Inflammatory macrophage (primary cell): ENCODE measurements around the gene MYO1B.

Experiments used
- DNase-seq, 2 donors: peaks; one replicate each; pipeline ENCODE4 v3.0.0-alpha.2; 2020 to 2022

MYO1B gene

DNA sequence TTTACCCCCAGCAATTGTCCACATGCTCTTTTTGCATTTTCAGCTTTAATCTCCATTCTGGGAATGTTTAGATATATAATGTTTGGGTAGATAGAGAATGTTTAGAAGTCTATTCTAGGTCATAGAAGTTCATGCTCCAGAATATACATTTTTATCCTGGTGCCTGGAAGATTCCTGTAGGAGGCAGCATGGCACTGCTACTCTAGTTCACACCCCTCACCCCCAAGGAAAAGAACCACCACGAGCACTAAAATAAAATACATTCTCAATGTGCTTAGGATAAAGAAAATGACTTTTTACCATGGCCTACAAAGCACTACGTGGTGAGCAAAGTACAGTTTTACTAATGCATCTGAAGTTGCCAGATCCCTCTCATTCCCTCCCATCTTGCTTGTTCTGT is 53.8 kb downstream of the MYO1B start:
- DNase-seq = no peak

DNA sequence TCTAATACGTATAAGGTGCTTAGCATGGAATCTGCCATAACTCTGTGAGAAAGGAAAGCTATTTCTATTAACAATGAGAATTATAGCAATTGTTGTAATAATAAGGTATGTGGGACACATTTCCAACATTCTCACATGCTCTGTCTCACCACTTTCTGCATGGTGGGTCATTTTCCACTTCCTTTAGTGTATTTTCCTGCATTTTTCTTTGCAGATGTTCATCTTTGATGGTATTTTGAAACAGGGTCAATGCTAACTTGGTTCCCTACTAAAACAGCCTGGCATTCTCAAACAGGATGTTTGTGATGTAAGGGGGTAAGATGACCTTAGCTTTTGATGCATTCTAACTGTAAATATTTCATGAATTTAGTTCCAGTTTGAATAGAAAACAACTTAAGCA is 54.7 kb downstream of the MYO1B start:
- DNase-seq = no peak

DNA sequence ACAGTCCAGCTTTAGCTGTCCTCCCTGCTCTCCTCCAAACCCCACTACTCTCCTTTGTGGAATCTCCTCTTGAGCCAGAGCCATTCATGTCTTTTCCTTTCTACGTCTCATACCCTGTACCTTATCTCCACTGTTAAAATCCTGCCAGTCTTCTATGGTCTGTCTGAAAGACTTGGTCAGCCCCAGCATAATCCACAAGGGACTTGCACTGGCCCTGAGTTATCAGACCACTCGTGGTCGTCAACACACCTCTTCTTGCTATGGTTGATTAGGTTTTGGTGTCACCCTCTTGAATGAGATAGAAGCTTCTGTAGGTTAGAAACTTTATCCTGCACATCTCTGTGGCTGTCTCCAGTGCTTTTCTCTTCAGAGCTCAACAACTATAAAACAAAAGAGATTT is 56.8 kb downstream of the MYO1B start:
- no peak for DNase-seq

DNA sequence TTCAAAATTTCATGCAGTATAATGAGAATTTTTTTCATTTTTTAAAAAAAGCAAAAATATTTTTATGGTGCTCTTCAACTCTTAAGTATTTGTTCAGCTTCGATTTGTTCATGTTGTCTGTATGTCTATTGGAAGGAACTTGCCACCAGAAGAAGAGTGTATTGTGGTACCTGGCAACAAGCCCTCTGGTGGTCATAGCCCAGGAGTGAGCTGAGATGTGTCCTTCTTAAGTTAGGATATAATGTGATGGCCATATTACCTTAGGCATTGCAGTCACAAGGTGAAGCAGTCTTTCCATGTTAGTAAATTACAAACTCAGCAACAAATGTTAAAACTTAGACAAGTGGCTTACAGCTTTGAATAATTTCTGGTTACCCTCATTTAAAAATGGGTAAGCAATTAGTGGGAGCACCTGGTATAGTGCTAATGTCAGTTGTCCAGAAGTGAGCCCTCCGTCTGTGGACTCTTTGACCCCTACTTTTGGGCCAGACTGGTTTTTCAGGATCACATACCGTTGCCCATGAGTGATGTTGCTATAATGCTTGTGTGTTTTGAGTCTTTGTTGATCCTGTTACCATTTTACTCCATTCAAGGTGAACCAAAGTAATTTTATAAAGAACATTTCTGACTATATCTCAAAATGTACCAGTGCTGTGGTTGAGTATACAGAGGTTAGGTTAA is 57.4 kb downstream of the MYO1B start:
- DNase-seq = no peak

DNA sequence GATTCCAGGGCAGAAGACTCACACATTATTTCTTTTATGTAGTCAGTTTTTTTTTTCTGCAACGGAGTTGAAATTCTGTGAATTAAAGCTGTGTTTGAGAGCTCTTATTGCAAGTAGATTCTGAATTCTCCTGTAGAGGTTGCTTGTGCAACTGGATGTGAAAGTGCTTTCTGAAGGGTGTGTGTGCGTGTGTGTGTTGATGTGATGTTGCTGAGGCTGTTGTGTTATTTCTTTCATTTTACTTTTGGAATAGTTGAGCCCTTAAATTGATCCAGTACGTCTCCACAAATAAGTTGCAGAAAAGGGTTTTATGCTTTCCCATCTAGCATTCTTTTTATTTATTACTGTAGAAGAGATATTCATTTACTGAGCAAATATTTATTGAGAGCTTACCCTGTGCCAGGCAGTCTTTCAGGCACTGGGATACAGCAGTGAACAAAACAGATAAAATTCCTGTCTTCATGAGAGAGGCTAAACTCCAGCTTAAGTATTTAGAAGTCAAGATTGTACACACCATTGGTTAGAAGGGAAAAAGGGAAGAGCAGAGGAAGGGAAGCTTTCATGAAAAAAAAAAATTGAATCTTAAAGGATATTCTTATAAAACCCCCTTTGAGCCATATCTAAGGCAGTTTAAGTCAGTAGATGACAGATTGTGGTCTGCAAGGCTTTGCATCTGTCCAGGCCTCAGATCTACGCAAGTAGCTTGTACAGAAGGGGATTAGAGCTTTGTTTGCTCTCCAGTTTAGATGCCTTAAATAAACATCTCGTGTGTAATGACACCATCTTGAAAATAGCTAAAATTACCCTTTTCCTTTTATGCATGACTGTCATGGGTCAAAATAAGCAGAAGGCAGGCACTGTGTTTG is 58.2 kb downstream of the MYO1B start:
- no peak for DNase-seq

DNA sequence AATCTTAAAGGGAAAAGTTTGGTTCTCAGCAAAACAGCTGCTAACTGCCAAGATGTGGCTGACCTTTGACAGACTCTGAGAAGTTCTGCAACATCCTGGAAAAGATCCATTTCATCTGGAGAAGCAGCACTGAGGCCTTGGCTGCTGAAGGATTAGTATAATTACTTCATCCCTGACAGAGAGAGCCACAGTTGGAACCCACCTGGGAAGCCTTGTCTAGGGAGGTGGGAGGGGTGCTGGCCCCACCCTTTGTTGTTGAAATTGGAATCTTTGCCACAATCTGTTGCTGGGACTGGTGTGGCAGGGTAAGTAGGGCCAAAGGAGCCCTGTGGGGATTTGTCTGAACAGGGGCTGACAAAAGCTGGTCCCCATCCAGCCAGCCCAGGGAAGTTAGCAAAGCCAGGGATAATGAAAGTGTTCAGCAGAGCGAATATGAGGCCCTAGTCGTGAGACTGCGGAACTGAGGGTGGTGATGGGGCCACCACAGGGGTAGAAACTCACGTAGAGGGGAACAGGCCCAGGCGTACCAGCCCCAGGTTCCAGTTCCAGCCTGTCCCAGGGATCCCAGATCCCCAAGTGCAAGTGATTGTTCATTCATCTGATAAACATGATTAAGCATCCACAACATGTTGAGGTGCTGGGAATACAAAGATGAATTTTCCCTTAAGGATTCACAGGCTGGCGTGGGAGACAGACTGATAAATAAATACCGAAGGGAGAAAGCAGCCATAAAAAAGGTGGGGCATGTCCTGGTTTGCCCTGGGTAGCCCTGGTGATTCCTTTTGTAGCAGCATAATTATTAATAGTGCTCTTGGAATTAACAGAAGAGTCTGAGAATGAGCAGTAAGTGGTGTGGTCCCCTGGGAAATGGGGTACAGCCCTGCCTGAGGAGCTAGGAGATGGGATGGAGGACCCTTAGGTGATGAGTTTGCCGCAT is 60.0 kb downstream of the MYO1B start:
- no peak for DNase-seq

DNA sequence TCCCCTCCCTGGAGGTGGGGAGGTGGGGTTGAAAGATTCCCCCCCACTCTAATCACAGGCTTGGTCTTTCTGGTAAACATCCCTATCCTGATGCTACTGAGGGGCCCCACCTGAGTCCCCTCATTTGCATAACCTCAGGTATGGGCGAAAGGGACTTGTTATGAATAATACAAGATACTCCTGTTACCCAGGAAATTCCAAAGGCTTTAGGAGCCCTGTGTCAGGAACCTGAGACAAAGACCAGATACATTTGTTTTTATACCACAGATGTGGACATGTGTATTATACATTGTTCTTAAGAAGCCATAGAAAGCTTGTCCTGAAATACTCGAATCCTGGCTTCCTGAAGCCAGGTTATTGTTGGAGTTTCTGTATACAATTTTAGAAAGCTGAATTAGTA is 62.8 kb downstream of the MYO1B start:
- no peak for DNase-seq

DNA sequence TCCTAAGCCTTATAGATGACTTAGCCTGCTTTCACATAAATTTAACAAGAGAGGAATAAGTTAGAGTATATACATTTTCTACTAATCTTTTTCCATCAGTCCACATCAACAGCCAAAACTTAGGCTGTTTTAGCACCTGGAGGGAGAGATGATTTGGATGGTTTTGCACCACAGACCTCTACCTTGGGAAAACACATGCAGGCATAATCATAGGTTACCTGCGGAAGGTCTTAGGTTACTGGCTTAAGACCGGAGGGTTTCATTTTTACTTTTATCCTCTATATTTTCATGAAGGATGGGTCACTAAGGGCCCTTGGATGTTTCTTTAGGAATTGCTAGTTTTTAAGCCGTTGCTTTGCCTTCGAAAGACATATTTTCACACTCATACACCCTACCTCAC is 66.0 kb downstream of the MYO1B start:
- no peak for DNase-seq

DNA sequence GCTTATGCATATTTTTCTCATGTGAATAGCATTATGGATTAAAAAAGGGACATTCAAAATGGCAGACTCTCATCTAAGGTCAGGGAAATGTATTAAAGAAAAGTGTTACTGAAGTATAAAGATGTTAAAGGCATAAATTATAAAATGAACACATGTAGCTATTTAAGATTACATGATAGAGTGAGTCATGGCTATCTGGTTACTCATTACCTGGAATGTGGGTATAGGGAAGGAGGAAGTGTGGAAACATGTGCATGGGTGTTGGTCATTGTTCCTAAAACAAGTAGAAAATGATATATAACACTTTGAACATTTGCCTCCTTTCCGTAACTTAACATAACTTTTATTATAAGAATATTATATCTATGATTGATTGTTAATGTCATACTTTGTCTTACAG is 66.4 kb downstream of the MYO1B start:
- DNase-seq = peak; percentile 19 to 45

DNA sequence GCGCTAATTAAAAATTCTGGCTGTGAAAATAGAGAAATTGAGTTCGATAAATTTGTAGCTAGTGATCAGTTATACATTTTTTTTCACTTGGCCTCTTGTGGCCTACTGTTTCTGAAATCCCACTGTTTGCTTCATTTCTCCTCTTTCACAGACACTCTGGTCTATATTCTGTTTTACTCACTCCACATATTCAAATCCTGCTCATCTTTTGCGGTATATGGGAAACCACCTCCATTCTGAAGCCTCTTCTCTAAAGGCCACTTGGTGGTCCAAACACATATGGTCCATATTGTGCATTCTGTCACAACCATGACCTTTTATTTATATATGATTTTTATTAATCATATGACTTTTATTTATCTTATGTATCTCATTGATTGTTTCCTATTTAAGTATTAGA is 67.0 kb downstream of the MYO1B start:
- no peak for DNase-seq

DNA sequence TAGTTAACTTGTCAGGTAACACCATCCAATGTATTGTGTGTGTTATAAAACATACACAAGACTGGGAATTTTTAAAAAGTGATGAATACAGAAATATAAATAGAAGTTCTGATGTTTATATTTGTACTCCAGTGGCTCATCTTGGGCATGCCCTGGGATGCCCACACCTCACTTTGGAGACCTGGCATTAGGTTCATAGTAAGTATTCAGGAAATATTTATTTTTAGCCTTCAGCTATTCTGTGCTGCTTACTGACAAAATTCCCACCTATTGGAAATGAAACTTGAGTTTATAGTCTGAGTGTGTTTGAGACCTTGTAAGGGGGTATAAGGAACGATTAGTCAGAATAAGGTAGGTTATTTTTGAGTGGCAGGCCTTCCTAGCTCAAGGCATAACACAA is 67.5 kb downstream of the MYO1B start:
- no peak for DNase-seq

DNA sequence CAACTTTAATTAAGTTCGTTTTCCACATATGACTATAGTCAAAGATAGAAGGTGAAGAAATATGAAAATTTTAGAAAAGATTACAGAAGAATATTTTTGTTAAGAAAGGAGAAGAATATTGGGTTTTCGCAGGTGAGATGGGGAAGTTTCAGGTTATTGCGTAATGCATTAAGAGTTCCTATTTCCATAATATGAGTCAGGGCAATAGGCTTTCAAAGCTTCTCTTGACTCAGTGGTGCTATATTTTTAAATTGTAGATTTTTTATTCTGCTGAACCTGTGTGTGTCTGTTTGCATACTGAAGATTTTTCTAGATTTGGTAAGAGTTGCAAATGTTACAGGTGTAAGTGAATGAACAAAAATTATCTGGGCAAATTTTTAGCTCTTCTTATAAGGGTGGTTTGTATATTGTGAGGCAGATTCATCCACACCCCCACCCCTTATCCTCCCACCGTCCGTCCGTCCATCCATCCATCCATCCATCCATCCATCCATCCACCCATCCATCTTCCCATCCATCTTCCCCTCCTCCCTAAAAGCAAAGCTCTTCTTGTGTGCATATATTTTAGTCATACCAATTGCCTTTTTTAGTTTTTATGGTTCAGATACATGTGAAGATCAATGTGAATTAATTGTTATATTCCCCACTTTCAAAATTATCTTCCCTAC is 69.6 kb downstream of the MYO1B start:
- no peak for DNase-seq

DNA sequence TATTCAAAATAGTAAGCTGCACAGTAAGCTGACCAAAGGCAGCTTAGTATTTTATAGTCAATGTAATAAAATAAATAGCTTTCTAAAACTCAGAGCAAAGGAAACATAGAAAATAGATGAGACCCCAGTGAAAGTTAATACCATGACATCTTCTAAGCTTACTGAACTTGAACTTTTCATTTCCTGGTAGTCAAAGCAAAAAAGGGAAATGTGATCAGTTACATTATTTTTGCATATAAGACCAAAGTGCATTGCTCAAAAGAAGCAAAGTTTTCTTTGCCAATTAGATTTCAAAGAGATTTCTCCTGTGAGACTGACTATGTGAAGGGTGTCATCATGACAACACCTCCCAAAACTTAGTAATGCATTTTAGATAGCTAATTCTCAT is 70.2 kb downstream of the MYO1B start:
- DNase-seq = no peak

DNA sequence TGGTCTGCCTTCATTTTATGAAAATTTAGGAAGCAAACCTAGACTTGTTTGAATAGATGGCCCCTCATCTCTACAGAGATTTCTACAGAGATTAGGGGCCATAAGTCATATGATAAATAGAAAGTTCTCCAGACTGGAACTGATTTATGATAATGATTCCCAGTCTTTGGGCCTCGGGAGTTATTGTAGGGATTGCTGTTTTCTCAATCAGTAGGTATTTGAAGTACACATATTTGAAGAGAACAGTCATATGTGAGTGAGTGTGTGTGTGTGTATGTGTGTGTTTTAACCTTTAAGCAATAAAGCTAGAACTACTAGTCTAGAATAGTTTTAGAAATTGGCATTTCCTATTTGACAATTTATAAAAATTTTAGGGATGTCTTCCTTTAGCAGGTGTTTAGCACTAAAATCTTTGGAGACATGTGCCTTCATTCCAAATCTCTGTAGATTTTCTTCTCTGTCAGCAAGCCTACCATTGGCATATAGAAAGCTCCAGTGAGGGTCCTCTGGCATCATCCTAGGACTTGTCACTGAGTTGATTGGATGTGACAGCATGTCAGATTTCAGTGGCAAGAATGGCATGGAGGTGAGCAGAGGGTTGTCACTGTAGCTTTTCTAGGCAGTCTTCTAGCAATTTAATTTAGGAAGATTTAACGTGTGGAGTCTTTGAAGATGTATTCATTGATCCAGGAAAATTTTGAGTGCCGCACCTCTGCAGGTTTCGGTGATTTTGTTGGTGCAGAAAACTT is 71.2 kb downstream of the MYO1B start:
- DNase-seq = no peak

DNA sequence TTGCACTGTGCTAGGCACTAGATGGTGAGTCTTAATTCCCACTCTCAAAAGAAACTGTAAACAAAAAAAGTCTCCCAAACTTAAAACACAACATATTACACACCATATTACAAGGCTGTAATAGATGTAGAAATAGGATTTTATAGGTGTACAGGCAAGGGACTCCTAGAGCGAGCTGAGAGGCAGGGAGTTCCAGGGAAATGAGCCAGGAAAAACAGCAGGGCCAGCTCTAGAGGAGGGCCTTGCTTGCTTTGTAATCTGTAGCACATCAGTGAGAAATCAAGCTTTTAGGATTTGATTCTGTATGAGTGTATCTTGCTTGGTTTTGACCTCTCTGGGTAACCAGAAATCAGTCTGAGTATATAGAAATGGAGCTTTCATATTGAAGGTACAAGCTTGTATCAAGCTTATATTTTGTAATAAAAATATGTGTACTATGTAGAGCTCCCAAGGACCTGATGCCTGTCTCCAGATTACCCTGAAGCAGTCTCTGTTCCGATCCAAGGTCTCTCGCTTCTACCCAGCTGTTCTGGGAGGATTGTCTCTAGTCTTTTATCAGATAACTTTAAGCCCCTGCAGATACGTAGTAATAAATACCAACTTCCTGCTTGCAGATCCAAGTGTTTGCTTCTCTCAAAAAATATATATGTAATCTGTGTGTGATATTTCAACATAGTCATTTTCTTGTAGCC is 73.0 kb downstream of the MYO1B start:
- peak in 1 of 2 donors; percentile 42 for DNase-seq

DNA sequence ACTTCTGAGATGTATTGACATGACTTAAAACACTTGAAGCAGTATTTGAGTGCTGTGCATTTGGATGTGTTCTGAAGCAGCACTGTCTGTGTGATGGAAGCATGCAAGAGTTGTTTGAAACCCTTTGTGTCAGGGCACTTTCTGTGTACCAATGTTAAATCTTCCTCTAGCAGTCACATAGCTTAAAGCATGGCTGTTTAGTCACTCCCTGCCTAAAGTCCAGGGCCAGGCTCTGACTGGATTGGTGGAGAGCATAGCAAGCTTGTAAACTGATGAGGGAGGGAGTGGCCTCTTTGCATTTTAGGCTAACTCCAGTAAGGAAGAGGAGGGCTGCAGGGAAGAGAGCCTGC is 73.5 kb downstream of the MYO1B start:
- DNase-seq = no peak

DNA sequence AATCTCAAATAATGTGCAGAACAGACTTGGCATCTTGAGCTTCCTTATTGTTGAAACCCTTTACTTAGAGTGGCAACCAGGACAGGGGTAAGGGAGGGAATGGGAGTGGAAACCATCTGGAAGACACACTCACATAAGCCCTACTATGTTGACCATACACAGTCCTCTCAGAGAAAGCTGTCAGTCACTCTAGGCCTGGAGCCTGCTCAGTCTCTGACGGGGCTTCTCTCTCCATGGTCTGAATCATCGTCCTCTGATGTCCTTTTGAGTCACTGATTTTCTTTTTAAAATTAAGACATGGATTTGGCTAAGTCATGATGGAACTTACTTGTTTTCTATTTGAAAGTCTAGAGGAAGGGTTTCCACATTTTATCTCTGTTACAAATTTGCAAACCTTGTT is 74.0 kb downstream of the MYO1B start:
- DNase-seq = no peak

DNA sequence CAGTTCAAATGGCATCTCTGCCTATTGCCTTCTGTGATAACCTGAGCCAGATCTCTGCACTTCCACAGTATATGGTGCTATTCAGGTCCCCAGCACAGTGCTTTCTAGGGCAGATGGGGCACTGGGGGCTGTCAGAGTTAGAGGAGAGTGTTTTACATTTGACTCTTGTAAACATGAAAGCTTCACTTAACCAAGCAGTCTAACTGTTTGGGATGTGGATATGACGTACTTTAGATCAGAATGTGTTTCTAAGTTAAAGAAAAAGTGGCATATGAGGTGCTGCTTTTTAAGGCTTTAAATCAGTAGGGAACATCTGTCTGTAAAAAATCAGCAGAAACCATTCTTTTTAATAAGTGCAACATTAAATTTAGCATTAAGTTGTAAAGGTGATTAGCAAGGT is 75.7 kb downstream of the MYO1B start:
- no peak for DNase-seq

DNA sequence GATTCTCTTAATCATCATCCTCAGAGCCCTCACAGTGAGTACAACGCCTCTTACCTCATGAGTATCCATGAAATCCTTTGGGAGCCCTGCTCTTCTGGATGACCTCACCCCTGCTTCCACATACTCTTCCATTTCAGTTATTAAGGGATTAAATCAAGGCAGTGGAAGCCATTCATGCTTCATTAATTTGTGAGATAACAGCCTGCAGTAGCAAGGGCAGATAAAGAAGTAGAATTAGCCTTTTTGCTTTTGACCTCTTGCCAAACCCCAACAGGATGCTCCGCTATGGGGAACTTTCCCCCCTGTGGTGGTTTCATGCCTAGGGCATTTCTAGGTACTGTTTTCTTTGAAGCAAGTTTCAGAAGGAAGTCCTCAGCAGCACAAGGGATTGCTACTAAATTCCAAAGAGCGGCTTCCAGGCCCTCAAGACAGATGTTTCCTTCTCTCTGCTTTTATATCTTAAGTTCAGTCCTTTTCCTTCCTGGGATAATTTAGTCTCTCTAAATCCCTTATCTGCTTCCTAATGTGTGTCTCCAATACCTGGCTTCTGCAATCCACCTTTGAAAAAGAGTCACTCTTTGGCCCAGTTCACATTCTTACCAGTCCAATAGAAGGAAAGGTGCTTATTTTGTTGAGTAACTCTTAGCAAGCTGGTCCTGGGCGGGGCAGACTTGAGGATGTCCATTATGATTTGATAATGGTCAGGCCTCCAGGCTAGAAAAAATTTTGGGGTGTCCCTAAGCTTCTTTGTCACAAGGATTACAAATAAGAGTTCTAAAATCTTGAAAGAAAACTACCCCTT is 76.9 kb downstream of the MYO1B start:
- DNase-seq = peak; percentile 43 to 52

DNA sequence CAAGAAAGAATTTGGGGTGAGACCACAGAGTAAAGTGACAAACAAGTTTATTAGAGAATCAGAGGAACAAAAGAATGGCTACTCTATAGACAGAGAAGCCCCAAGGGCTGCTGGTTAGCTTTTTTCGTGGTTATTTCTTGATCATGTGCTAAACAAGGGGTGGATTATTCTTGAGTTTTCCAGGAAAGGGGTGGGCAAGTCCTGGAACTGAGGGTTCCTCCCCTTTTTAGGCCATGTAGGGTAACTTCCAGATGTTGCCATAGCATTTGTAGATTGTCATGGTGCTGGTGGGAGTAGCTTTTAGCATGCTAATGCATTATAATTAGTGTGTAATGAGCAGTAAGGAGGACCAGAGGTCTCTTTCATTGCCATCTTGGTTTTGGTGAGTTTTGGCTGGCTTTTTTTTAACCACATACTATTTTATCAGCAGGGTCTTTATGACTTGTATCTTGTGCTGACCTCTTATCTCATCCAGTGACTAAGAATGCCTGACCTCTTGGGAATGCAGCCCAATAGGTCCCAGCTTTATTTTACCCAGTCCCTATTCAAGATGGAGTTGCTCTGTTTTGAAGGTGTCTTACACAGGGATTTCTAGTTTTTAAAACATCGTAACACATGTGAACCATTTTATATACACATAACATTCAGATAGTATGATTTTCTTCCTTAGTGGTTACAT is 77.8 kb downstream of the MYO1B start:
- no peak for DNase-seq
